ENCODE results near the gene TTLL8.
"Not testable (repeated sequence)": the region's sequence is repeated elsewhere in the genome, so short reads cannot be mapped to it uniquely, and the experiment has no call there.

Gene TTLL8

GRCh38 chr22:50058061-50058905, at the start of gene TTLL8:
TTLL8 (minus strand) TSS chr22:50058298.
- no peak for DNase-seq (ENCODE audit: low read depth in 1 of 2, low spot score in 1 of 2)

DNA sequence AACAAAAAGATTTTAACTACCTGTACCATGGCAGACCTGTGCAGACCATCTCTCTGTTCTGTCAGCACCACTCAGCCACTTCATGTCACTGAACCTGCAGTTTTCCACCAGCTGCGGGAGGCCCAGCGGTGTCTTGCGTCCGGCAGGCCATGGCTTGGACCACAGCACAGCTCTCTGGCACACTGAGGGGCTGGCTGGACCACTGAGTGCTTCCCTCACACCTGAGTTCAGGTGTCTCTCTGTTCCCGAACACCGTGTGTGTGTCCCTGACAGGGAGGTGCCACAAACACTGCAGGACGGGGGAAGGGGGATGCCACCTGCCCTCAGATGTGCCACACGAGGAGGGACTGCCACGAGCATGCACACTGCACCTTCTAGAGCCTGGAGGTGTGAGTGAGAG, 49.4 kb upstream of the TTLL8 start:
- DNase-seq (ENCODE audit: low read depth in 1 of 2, low spot score in 1 of 2) = no peak

DNA sequence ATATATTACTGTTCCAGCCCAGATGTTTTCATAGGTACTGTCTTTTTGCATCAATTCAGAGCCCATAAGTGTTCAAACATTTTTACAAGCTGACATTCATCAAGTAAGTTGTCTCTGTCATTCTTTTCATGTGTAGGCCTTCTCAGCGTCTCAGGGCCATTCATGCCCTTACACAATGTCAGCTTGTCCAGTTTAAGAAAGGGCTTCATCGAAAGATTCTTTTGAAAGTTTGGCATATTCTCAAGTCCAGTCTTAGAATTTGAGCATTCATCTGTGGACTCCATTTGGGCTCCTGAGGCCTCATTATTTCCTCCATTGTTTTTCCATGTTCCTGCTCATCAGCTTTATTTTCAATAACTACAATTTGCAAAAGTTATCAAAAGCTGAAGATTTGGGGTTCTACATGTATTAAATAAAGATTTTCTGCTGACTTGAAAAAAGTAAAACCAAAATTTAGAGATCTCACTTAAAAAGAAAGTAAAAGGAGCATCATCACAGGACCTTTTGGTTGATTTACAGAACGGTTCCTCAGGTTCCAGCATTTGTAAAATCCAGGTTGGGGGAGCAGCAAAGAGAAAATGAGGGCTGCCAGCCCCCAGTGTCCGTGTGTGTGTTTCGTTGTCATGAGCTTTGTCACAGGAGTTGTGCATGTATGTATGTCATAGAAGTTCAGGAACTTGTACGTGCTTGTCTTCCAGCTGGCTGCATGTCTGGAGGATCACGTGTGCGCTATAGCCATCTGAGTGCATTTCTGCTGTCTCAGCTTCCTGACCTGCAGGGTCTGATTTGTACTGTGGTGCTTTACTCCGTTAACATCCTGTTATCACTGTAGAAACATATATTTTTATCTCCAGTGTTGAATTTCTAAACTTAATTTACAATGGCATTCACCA, 47.4 kb upstream of the TTLL8 start:
- no peak for DNase-seq (ENCODE audit: low read depth in 1 of 2, low spot score in 1 of 2)

- DNase-seq (ENCODE audit: low read depth in 1 of 2, low spot score in 1 of 2) = no peak
These were observed 46.0 kb upstream of the TTLL8 start for GRCh38 chr22:50104141-50104544.

- no peak for DNase-seq (ENCODE audit: low read depth in 1 of 2, low spot score in 1 of 2)
These were observed 44.8 kb upstream of the TTLL8 start for GRCh38 chr22:50102946-50103345.

DNA sequence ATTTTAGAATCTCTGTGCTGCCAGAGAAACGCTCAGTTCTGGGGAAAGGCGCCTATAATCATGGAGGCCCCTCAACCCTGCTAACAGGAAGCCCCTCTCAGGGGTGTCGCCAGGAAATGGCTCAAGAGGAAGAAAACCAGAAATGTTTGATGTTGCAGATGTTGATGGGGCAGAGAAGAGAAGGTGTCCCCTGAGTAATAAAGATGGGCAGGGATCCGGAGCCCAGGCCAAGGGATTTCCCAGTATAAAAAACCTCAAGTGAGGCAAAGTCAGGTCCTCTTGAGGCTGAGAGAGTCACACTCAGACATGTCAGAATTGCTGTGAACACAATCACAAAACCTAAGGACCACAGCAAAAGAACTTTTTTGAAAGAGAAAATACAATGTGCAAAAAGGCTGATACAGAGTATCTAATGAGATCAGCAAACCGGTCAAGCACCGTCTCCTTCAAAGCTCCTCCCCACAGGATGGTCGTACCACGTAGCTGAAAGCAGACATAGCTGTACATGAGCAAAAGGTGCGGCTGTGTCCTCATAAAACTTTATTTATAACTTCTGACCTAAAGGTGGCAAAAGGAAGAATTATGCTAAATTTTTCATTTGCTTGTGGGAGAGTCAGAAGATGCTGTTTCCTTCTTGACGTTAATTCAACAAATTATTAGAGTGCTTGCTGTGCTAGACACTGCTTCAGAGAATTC, 43.9 kb upstream of the TTLL8 start:
- no peak for DNase-seq (ENCODE audit: low read depth in 1 of 2, low spot score in 1 of 2)

DNA sequence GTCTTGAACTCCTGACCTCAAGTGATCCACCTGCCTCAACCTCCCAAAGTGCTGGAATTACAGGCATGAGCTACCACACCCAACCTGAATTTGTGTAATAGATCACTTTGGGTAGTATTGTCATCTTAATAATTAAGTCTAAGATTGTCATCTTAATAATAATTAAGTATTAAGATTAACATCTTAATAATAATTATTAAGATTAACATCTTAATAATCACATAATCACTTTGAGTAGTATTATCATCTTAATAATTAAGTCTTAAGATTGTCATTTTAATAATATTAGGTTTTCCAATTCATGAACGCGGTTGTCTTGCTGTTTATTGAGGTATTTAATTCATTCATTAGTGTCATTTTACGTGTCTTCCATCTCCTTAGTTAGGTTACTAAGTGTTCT, 40.0 kb upstream of the TTLL8 start:
- no peak for DNase-seq (ENCODE audit: low read depth in 1 of 2, low spot score in 1 of 2)

DNA sequence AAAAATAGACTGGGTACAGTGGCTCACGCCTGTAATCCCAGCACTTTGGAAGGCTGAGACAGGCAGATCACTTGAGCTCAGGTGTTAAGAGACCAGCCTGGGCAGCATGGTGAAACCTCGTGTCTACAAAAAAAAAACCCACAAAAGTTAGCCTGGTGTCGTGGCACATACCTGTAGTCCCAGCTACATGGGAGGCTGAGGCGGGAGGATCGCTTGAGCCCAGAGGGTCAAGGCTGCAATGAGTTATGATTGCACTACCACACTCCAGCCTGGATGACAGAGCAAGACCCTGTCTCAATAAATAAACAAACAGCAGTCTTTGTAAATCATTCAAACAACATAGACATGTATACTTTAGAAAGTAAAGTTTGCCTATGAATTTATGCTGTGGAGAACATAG, 34.2 kb upstream of the TTLL8 start:
- no peak for DNase-seq (ENCODE audit: low read depth in 1 of 2, low spot score in 1 of 2)

GRCh38 chr22:50091092-50091768, 33.1 kb upstream of the TTLL8 start:
- DNase-seq (ENCODE audit: low read depth in 1 of 2, low spot score in 1 of 2) = no peak

DNA sequence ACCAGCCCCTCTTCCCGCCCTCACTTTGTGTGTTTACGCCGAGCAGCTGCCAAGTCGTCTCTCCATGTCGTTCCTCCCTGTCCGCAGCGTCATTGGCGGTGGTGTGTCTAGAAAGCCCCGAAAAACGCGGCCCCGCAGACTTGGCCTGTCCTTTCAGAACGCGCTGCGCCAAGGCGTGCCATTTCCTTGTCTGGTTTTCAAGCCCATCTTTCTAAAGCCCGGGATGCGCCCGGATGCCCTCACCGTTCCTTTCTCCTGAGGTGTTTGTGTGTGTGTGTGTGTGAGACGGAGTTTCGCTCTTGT, 32.3 kb upstream of the TTLL8 start:
- DNase-seq (ENCODE audit: low read depth in 1 of 2, low spot score in 1 of 2) = no peak

GRCh38 chr22:50089682-50090411, 31.7 kb upstream of the TTLL8 start, which contains the start of gene MOV10L1:
MOV10L1 (plus strand) TSS chr22:50090006; CDS start chr22:50090089, 83 bp downstream.
- DNase-seq (ENCODE audit: low read depth in 1 of 2, low spot score in 1 of 2) = no peak

DNA sequence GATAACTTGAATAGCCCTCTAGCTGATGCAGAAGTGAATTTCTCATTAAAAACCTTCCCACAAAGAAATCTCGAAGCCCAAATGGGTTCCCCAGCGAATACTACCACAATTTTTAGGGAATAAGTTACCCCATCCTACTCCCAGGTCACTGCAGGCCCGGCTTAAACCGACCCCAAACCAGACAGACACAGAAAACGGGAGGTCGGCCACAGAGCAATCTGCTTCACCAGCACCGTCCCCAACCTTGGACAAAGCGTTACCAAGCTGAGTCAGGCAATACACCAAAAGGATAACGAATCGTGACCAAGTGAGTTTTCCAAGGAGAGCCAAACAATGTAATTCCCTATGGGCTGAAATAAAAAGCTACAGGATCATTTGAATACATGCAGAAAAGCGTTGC, 31.1 kb upstream of the TTLL8 start:
- DNase-seq (ENCODE audit: low read depth in 1 of 2, low spot score in 1 of 2) = no peak

- DNase-seq (ENCODE audit: low read depth in 1 of 2, low spot score in 1 of 2) = no peak
These were observed 30.0 kb upstream of the TTLL8 start for GRCh38 chr22:50088096-50088495.

- DNase-seq (ENCODE audit: low read depth in 1 of 2, low spot score in 1 of 2) = no peak
These were observed 29.5 kb upstream of the TTLL8 start for GRCh38 chr22:50087646-50088045.

DNA sequence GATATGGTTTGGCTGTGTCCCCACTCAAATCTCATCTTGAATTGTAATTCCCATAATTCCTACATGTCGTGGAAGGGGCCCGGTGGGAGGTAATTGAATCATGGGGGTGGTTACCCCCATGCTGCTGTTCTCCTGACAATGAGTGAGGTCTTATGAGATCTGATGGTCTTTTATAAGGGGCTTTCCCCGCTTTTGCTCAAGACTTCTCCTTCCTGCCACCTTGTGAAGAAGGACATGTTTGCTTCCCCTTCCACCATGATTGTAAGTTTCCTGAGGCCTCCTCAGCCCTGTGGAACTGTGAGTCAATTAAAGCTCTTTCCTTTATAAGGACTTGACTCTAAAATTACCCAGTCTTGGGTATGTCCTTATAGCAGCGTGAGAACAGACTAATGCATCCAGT, 28.9 kb upstream of the TTLL8 start:
- not testable (repeated sequence) for DNase-seq (ENCODE audit: low read depth in 1 of 2, low spot score in 1 of 2)

DNA sequence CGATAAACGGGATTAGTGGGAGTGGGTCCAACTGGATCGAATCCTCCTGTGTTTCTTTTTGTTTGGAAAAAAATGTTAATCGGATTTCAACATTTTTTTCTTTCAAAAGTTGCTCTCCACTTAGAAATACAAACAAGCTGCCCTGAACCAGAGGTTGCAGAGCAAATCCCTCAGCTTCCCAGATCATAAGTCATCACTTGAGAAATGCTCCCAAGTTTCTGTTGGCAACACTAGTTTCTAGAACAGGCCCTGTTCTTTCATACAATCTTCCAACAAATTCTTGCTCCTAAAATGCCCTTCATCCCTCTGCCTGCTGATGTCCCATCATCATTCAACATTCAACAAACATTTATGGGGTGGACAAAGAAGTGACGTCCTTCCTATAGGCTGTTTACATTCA, 28.4 kb upstream of the TTLL8 start:
- no peak for DNase-seq (ENCODE audit: low read depth in 1 of 2, low spot score in 1 of 2)

DNA sequence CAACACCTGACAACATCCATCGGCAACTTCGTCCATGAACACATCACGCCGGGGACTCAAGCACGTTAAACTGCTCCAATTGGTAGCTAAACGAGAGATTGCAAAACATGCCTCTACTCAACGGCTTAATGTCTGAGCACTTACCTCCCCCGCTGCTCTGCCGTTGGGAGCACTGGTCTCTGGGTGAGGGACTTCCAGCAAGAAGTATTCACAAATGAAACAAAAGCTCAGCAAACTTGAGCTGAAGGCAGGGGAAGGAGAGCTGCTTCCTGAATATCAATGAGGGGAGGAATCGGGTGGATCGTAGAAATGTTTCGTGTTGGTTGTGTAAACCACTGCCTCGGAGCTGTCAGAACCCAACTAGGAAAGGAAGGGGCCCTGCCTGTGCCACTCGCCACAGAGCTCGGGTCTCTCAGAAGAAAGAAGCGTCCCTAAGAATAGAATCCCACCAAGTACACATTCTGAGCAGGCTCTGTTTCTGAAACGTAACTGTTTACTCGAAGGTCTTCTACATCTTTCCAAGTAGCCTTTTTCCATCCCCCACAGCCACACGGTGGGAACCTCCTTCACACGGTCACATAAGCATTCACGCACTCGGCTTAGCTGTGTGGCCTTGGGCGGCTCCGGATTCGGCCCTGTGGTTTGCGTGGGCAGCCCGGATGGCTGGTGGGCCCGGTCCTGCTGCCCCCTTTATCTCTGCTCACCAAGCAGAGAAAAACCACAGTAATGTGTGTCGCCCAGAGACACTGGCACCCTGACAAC, 27.3 kb upstream of the TTLL8 start, which contains the start of gene MLC1:
TSS of gene MLC1 (minus strand) at position 216 of the 762 bp plus-strand sequence. CDS start 524 bp downstream, outside the sequence.
- DNase-seq (ENCODE audit: low read depth in 1 of 2, low spot score in 1 of 2) = no peak

GRCh38 chr22:50084614-50085021, 26.5 kb upstream of the TTLL8 start:
- DNase-seq (ENCODE audit: low read depth in 1 of 2, low spot score in 1 of 2) = no peak

DNA sequence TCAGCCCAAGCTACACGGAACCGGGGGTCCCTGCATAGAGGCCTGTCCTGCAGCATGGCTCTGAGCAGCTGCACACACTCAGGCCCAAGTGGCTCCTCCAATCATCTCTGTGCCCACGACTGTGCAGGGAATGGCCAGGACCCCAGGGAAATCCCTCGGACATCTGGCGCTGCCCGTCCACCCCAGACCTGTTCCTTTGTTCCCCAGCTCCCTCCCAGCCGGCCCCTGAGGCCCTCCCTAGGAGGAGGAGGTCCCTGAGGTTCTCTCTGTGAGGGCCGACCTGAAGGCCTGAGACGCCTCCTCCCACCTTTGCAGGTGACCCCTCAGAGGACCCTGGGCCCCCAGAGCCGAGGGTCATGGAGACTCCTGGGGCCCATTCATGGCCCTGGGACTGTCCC, 26.0 kb upstream of the TTLL8 start:
- no peak for DNase-seq (ENCODE audit: low read depth in 1 of 2, low spot score in 1 of 2)
